KOPT-K1 (cell line): ENCODE results near the gene PRPF19.

Experiments
- H3K27ac ChIP-seq: fragments of 200-600 bp; sonication (generic); 2 replicates; pipeline ENCODE4 v1.5.1; 2016; ENCODE audit warnings: antibody characterized with exemption, mild to moderate bottlenecking, low read depth, low read length; ENCODE audit not compliant: poor library complexity, severe bottlenecking
- H3K36me3 ChIP-seq: fragments of 200-600 bp; sonication (generic); 2 replicates; pipeline ENCODE4 v1.5.1; 2017; ENCODE audit warnings: antibody characterized with exemption, mild to moderate bottlenecking, low read length, moderate library complexity; ENCODE audit not compliant: insufficient read depth
- H3K9me3 ChIP-seq: fragments of 200-600 bp; sonication (generic); 2 replicates; pipeline ENCODE4 v1.5.1; 2017; ENCODE audit warnings: antibody characterized with exemption, low read length, mild to moderate bottlenecking; ENCODE audit not compliant: insufficient read depth, poor library complexity, severe bottlenecking

Gene PRPF19

GRCh38 chr11:60942970-60943565 lies 36.7 kb upstream of the PRPF19 start:
- Histone ChIP-seq H3K9me3 (no peaks in the 10 kb centered on the region), H3K36me3 (no peaks in the 10 kb centered on the region), H3K27ac (no peak overlapping the region)

GRCh38 chr11:60942219-60942618 lies 35.8 kb upstream of the PRPF19 start:
- no peaks in the 10 kb centered on the region for H3K36me3 ChIP-seq
- no peaks in the 10 kb centered on the region for H3K9me3 ChIP-seq
- no peak overlapping the region for H3K27ac ChIP-seq

DNA sequence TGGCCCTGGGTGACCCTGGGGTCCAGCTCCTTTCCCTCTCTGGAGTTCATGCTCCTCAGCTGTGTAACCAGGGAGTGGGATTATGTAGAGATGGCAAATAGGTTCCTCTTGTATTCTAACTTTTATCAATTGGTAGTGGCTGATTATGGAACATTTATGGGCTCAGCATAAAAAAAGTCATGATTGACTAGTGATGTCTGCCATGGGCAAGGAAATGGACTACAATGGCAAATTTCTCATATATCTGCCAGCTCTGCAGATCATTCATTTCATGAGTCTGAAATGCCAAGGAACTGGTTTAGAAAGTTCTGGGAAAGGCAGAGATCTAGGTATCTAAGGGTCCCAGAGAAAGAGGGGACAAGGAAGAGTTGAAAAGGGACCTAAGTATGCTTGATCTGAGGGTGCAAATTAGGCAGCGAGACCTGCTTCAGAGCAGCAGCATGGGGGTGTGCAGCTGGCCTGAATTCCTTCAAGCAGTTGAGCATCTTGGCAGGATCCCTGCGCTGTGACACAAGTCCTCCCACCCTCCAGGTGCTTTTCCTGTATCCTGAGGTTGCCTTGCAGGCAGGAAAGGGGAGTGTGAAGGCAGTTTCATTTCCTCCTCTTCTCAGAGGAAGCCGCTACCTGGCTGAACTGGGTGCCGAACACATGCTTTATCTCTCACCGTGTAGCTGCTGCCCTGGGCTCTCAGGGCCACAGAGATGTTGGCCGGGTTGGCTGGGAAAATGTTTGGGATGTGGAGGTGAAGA lies 35.2 kb upstream of the PRPF19 start:
- no peaks in the 10 kb centered on the region for H3K36me3 ChIP-seq
- H3K27ac ChIP-seq = no peak overlapping the region
- H3K9me3 ChIP-seq = no peaks in the 10 kb centered on the region

DNA sequence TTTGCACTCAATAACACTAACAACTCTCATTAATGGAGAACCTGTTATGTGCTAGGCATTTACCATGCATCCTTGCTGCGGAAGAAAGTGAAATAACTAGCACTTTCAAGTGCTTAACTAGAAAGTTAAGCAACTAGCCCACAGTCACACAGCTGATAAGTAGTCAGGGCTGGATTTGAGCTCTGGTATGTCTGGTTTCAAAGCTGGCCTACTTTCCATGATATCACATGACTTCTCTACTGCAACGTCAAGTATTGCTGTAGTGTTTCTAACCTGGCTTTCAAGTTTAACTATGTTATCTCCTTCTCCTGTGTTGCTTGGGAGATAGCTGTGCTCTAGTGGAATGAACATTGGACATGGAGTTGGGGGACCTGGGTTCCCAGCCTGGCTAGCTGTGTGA lies 33.5 kb upstream of the PRPF19 start:
- no peak overlapping the region for H3K27ac ChIP-seq
- no peaks in the 10 kb centered on the region for H3K9me3 ChIP-seq
- no peaks in the 10 kb centered on the region for H3K36me3 ChIP-seq

DNA sequence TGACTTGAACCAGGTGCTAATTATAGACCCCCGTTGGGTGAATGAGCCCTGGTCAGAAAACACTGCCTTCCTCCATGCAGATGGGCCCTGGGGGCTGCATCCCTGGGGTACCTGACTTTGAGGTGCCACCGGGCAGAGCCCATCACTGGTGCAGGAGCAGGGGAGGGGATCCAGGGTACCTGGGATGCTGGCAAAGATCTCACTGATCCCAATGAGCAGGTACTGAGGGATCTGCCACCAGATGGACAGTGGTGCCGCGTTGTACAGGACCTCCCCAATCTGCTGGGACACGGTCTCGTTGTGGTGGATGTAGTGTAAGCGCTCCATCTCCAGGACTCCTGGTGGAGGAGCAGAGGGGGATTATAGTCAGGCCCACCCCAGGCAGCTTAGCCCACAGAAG lies 32.9 kb upstream of the PRPF19 start:
- H3K27ac ChIP-seq = no peak overlapping the region
- no peaks in the 10 kb centered on the region for H3K9me3 ChIP-seq
- H3K36me3 ChIP-seq = no peaks in the 10 kb centered on the region

DNA sequence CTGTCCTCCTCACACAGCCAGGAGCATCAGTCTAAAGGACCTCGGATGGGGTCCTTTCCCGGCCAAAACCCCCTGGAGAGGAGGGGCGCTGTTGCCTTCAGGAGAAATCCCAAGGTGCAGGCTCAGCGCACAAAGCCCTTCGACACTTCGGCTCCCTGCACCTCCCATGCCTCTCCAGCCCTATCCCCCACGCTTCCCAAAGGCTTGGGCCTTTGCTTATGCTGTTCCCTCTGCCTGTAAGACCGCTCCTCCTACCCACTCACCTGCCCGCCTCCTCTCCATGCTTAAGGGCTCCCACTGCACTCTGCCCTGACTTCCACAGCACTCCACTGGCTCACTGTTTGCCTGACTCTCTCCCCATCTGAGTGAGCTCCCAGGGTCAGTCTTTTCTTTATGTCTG lies 32.1 kb upstream of the PRPF19 start:
- H3K9me3 ChIP-seq = no peaks in the 10 kb centered on the region
- no peaks in the 10 kb centered on the region for H3K36me3 ChIP-seq
- no peak overlapping the region for H3K27ac ChIP-seq

DNA sequence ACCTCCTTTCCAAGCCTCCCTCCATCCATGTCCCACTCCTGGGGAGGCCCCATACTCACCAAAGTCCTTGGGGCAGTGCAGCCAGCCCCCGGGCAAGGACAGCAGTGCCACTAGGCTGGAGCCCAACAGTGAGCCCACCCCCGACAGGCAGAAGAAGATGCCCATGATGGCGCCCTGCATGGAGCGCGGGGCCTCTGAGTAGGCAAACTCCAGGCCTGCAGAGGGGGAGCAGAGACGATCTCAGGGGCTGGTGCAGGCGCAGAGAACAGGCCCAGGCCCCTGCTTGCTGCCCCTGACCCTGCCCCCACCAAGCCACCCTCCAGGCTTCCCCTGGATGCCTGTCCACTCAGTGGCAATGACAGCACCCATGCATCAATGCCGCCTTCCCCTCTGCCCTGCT lies 31.4 kb upstream of the PRPF19 start:
- Histone ChIP-seq H3K27ac (no peak overlapping the region), H3K9me3 (no peaks in the 10 kb centered on the region), H3K36me3 (no peaks in the 10 kb centered on the region)

DNA sequence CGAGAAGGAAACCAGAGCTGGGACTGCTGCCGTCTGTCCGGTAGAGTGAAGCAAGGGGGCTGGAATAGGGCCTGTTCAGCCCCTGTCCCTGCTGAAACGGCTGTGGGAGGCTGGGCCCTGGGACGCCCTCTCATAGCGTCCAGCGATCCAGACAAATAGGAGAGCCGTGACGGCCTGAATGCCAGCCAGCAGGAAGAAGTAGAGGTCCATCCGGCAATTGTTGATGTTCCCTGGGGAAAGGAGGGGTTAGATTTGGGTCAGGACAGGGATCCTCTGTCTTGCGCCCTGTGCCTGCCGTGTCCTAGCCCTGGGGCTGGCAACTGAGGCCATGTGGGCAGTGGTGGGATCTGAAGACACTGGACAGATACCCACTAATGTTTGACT lies 30.8 kb upstream of the PRPF19 start:
- Histone ChIP-seq H3K36me3 (no peaks in the 10 kb centered on the region), H3K27ac (no peak overlapping the region), H3K9me3 (no peaks in the 10 kb centered on the region)

- H3K36me3 ChIP-seq = no peaks in the 10 kb centered on the region
- no peak overlapping the region for H3K27ac ChIP-seq
- H3K9me3 ChIP-seq = no peaks in the 10 kb centered on the region
Measured at GRCh38 chr11:60936467-60937143, 30.2 kb upstream of the PRPF19 start.

- Histone ChIP-seq H3K36me3 (no peaks in the 10 kb centered on the region), H3K27ac (no peak overlapping the region), H3K9me3 (no peaks in the 10 kb centered on the region)
Measured at GRCh38 chr11:60935676-60936442, 29.5 kb upstream of the PRPF19 start.

DNA sequence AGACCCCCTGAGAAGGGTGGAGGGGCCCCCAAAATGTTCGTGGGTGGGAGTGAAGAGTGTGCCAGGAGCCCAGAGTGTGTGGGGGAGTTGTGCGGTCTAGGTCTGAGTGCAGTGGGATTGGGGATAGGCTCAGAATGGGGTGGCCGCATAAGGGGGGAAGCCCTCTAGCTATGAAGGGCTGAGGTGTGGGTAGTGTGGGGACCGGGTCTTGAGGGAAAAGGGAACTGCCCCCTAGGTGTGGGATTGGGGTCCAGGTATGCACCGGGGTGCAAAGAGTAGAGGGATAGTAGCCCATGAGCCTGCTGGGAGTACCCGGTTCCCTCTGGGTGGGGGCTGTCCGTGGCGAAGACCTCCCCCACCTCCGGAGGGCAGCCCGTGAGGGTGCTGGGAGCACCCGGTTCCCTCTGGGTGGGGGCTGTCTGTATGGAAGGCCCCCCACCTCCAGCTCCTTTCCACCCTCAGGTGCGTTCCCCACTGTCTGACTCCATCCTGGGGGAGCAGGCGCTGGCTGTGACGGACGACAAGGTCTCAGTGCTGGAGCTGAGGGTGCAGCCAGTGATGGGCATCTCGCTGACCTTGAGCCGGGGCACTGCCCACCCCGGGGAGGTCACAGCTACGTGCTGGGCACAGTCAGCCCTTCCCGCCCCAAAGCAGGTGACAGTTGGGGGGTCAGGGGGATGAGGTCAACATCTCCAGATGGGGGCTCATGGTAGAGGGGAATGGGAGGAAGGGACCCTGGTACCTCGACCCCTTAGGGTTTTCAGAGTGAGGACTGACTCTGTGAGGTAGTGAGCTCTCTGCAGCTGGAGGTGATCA lies 28.6 kb upstream of the PRPF19 start:
- no peaks in the 10 kb centered on the region for H3K9me3 ChIP-seq
- H3K27ac ChIP-seq = no peak overlapping the region
- H3K36me3 ChIP-seq = no peaks in the 10 kb centered on the region

DNA sequence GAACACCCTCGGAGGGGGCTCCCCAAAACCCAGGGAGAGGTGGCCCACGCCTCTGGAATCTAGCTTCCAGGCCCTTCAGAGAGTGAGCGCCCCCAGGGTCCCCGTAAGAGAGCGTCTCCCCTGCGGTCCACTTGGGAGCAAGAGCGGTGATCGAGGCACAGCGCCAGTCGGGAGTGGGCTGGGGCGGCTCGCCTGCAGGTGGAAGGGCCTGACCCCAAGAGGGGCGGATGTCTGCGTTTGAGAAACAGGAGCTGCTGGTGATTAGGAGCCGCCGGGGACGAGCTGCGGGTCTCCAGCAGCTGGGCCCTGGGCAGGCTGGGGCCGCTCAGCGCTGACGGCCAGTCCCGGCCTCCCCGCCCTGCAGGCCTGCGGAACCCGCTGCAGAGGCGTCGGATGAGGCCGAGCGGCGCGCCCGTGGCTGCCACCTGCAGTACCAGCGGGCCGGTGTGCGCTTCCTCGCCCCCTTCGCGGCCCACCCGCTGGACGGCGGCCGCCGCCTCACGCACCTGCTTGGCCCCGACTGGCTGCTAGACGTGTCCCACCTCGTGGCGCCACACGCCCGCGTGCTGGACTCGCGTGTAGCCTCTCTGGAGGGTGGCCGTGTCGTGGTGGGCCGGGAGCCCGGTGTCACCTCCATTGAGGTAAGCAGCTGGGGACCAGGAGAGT lies 27.9 kb upstream of the PRPF19 start:
- H3K27ac ChIP-seq = no peak overlapping the region
- no peaks in the 10 kb centered on the region for H3K9me3 ChIP-seq
- H3K36me3 ChIP-seq = no peaks in the 10 kb centered on the region

DNA sequence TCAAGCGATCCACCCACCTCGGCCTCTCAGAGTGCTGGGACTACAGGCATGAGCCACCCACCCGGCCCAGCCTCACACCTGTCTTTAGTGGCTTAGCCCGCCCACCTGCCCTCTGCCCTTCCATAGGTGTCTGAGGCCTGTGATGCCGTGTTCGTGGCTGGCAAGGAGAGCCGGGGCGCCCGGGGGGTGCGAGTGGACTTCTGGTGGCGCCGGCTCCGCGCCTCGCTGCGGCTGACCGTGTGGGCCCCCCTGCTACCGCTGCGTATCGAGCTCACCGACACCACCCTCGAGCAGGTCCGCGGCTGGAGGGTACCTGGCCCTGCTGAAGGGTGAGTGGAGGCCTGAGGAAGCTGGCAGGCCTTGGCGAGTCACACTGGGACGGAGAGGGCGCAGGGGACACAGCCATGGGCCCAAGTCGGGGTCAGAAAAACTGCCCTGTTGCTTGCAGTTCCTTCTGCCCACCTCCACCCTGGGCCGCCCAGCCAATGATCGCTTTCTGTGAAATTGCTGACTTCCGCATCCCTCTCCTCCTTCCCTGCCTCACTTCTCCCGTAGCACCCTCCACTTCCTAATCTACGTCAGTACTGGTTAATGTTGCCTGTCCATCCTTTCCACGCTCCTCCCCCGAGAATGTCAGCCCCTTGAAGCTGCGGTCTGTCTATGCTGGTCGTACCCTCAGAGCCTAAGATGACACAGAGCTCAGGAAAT lies 27.2 kb upstream of the PRPF19 start:
- Histone ChIP-seq H3K9me3 (no peaks in the 10 kb centered on the region), H3K27ac (no peak overlapping the region), H3K36me3 (no peaks in the 10 kb centered on the region)
